Stimulated activated CD4-positive, alpha-beta T cell treated with anti-CD3 and anti-CD28 coated beads, Interleukin-1b, Interleukin-23, amount 100 ng/mL, for 1 hour (primary cell): ENCODE results near the gene ZNF772.

Experiments used
- DNase-seq, 2 donors: peaks; one replicate each; pipeline ENCODE4 v3.0.0-alpha.2; 2020; ENCODE audit warnings: low read depth in 2 of 2

The ZNF772 gene

DNA sequence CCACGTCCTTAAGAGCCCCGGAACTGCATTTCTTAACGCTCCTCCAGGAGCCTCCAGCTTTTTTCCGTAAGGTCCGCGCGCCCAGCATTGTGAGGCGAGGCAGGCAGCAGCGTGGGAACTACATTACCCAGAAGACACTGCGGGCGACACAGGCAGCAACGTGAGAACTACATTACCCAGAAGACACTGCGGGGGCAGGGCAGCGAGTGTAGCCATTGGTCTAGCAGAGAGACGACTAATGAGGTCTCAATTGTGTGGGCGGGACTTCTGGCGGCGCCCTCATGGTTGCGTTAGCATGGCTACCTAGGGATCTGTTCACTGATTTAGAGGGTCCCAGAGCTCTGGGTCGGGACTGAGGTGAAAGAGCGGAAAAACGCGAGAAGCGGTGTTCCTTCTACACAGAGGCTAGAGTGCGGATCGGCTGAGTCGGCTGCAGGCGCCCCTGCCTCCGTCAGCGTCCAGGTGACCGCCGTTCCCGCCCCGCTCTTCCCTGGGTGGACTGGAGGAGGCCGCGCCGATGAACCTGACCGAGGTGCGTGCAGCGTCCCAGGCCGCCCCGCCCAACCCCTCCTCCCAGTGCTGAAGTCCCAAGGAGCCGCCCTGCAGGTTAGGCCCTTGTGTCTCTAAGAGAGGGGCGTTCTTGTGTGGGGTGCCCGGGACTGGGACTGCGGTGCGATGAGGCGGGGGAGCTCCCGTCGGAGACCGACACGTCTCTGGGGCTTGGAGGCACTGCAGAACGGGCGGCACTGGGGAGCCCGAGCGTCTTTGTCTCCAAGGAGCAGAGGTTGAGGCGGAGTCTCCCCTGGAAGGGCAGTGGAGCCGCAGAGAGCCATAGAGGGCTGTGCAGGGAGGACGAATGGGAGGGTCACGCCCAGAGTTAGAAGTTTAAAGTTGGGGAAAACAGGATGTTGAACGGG, 42.0 kb downstream of the ZNF772 start, which contains the start of gene ZNF749:
TSS of gene ZNF749 (plus strand) at position 264 of the 917 bp plus-strand sequence. CDS start at position 518, 254 bp downstream.
- DNase-seq = peak; percentile 81 to 93

DNA sequence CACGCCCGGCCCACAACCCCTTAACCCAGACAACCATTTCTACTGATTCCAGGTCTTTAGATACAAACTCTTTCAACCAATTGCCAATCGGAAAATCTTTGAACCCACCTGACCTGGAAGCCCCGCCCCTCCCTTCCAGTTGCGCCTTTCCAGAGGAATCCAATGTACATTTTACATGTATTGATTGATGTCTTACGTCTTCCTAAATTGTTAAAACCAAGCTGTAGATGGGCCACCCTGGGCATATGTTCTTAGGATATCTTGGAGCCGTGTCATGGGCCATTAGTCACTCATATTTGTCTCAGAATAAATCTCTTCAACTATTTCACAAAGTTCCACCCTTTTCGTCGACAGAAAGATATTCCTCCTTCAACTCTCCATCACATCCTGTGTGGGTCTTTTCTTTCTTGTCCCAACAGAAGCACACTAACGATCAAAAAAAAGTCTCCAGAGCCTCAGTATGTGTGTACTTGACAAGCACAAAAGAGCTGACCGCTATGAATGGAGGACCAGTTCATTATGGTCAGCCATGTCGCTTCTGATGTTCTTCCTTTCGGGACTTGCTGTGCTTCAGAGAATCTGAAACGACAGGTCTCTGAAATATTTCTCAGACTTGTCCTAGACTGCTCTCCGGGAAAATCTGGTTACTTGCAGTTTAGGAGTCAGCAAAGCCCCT, 42.8 kb downstream of the ZNF772 start:
- DNase-seq = no peak

DNA sequence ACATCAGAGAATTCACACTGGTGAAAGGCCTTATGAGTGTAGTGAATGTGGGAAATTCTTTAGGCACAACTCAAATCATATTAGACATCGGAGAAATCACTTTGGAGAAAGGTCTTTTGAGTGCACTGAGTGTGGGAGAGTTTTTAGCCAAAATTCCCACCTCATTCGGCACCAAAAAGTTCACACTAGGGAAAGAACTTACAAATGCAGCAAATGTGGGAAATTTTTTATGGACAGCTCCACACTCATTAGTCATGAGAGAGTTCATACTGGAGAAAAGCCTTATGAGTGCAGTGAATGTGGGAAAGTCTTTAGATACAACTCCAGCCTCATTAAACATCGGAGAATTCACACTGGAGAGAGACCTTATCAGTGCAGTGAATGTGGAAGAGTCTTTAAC, 56.3 kb downstream of the ZNF772 start:
- DNase-seq = no peak

DNA sequence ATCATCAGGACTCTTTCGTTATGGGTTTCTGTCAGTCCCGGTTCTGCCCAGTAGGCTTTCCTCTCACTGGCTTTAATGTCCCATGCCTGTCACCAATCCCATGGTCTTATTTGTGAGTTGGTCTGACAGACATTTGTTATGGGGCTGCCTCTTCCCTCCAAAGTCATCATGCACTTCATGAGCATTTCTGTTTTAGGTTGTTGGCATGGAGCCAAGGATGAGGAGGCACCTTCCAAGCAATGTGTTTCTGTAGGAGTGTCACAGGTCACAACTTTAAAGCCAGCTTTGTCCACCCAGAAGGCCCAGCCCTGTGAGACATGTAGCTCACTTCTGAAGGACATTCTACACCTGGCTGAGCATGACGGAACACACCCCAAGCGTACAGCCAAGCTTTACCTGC, 57.9 kb downstream of the ZNF772 start:
- no peak for DNase-seq
